Subcutaneous adipose tissue (tissue), 4 donors: Measurements from ENCODE around the gene GNB1L. TPM values are rescaled to one million over a fixed set of nuclear protein-coding genes. Genes with fewer than 3 reads are reported as not detected.

Source experiments
- total RNA-seq, 4 donors: library from RNA; depleted of rRNA; stranded (reverse); fragments of >200 nt; gene quantifications; one replicate each; pipeline ENCODE4 v1.1.0, GENCODE V29; 2016
- TF ChIP-seq, protein P1 (sequence below): fragments of 450-650 bp; IDR thresholded peaks from one replicate; pipeline ENCODE4 v1.5.1; 2016; ENCODE audit warnings: low read depth, mild to moderate bottlenecking, control low read depth, antibody characterized with exemption, moderate library complexity

The GNB1L gene
- total RNA-seq, 4 donors from 2014 or later = 1.8 to 4.9 (median 3.9) TPM

GRCh38 chr22:19887256-19887985, 32.7 kb upstream of the GNB1L start:
- TF ChIP-seq, protein P1, sequence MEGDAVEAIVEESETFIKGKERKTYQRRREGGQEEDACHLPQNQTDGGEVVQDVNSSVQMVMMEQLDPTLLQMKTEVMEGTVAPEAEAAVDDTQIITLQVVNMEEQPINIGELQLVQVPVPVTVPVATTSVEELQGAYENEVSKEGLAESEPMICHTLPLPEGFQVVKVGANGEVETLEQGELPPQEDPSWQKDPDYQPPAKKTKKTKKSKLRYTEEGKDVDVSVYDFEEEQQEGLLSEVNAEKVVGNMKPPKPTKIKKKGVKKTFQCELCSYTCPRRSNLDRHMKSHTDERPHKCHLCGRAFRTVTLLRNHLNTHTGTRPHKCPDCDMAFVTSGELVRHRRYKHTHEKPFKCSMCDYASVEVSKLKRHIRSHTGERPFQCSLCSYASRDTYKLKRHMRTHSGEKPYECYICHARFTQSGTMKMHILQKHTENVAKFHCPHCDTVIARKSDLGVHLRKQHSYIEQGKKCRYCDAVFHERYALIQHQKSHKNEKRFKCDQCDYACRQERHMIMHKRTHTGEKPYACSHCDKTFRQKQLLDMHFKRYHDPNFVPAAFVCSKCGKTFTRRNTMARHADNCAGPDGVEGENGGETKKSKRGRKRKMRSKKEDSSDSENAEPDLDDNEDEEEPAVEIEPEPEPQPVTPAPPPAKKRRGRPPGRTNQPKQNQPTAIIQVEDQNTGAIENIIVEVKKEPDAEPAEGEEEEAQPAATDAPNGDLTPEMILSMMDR = no peak

DNA sequence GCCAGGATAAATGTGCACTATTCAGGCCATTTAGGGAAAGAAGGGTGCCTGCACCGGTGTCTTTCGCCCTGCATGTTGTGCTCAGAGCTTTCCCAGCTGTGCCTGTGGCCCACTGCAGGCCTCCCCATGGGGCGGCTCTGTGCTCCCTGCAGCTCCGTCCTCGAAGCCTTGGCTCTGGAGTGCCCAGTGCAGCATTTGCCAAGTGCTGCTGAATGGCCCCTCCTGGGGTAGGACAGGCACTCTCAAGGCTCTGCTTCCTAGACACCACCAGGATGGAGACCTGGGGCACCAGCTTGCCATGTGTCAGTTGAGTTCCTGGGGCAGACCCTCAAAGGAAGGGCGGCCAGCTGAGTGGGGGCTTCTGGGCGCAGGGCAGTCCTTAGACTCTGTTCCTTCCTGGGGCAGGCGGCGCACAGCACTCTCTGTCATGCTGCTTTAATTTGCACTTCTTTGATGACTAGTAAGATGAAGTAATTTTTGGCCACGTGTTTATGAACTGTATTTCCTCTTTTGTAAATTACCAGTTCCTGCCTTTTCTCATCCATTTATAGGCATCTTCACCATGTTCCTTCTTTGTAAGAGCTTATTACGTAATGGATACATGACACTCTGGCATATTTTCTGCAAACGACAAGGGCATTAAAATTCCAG, 32.1 kb upstream of the GNB1L start:
- TF ChIP-seq, protein P1 = no peak

- TF ChIP-seq, protein P1 = no peak
These were observed 31.3 kb upstream of the GNB1L start for GRCh38 chr22:19885841-19886592.

- TF ChIP-seq, protein P1 = no peak
These were observed 30.5 kb upstream of the GNB1L start for GRCh38 chr22:19884954-19885751.

GRCh38 chr22:19884161-19884953, 29.7 kb upstream of the GNB1L start:
- TF ChIP-seq, protein P1 = no peak

- TF ChIP-seq, protein P1 = no peak
These were observed 28.0 kb upstream of the GNB1L start for GRCh38 chr22:19882446-19883381.
